ENCODE measurements around the gene KRTDAP. TPM values are rescaled to one million over a fixed set of nuclear protein-coding genes. Genes with fewer than 3 reads are reported as not detected.

Gene KRTDAP
- total and polyA plus RNA-seq, 9 of the 15 experiments (the other 6 are each of a cell fraction or from before 2014, with no cell fraction given): not detected

DNA sequence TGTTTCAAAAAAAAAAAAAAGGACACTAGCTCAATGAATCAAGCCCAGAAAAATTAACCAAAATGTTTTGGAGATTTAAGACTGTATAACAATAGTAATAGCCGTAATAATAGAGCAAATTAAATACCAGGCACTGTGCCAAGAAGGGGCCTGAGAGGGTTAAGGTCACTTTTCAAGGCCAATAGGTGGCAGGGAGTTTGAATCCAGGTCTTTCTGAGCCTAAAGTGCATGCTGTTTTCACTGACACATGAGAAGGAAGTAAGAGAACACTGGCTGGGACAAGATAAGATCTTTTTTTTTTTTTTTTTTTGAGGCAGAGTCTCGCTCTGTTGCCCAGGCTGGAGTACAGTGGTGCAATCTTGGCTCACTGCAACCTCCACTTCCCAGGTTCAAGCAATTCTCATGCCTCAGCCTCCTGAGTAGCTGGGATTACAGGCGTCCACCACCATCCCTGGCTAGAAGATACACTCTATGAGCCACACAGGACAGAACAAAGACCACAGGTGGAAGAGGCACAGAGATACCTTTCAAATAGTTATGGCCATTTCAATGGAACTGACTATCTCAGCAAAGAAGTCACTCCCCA lies 34.6 kb downstream of the KRTDAP start (continued):
- TF ChIP-seq ZNF395 (CRISPR knock-in tag; IDR thresholded peaks at IDR 0.05) (no peak), CTCFL (IDR thresholded peaks at IDR 0.05; ENCODE audit: borderline replicate concordance, insufficient read depth, low read depth, low read length, poor library complexity, severe bottlenecking) (no peak), ZKSCAN3 (CRISPR knock-in tag; IDR thresholded peaks at IDR 0.05) (no peak)

DNA sequence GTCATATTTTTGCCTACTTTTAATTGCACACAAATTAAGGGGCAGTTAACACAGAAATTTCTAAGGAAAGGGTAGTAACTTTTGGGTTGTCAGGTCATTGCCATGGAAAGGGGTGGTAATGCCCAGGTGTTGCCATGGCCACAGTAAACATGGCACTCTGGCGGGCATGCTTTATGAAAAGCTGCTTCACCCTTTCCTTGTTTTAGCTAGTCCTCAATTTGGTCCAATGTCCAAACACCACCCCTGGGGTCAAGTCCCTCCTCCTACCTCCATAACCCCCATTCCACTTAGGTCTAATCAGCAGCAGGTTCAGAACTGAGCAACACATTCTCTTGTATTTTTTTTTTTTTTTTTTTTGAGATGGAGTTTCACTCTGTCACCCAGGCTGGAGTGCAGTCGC lies 35.6 kb downstream of the KRTDAP start:
- in situ Hi-C loops (cut with MboI) (no loop called here), intact Hi-C loops (cut with micrococcal nuclease) (no loop called here)
- no peaks in the 10 kb centered on the region for H3K79me2 ChIP-seq (ENCODE audit: control insufficient read depth, insufficient read depth, low read length)
- no peaks in the 10 kb centered on the region for H3K9me3 ChIP-seq (replicated peaks; ENCODE audit: control insufficient read depth, insufficient read depth, low read depth, low read length)
- FAIRE-seq: no peak
- no peak overlapping the region for H2AFZ ChIP-seq (ENCODE audit: low read depth, low read length)
- H3K36me3 ChIP-seq (ENCODE audit: control insufficient read depth, insufficient read depth, low read length): no peaks in the 10 kb centered on the region
- no peaks in the 10 kb centered on the region for H3K9me1 ChIP-seq (ENCODE audit: control insufficient read depth, insufficient read depth, low read length)
- no peak overlapping the region for H3K4me2 ChIP-seq (ENCODE audit: insufficient read depth, low read length)
- POLR2A ChIA-PET: interaction anchor here (0.7 to 1.5 kb wide), 2 partner anchors 13 to 32 kb away, joined by 3 read pairs; no protein-coding TSS in a partner anchor
- H4K20me1 ChIP-seq (replicated peaks; ENCODE audit: control insufficient read depth, insufficient read depth, low read length): no peaks in the 10 kb centered on the region
- 6% methylated on average over 1 of the region's 2 CpGs for WGBS (ENCODE audit: insufficient coverage, low coverage, missing lambda C conversion rate)
- no peak overlapping the region for H3K9ac ChIP-seq (ENCODE audit: insufficient read depth in 1 of 2, low read depth in 2 of 2, low read length in 2 of 2)
- peaks cover 0 to 7% of the 10 kb centered on the region in 2 experiments; a peak in 1 of 5 replicates for H3K4me1 ChIP-seq (replicated peaks in 1 of 2; ENCODE audit: control insufficient read depth in 2 of 2, insufficient read depth in 2 of 2, low read length in 2 of 2)
- no peak overlapping the region for H3K27ac ChIP-seq (ENCODE audit: extremely low read depth, low read depth, low read length)
- DNase-seq (ENCODE audit: extremely low read depth in 1 of 4, low spot score in 3 of 4): no peak
- no peak for ATAC-seq
- CTCF ChIA-PET (ENCODE audit: low intra/inter-chr PET ratio): no interaction called here
- peaks cover 22 to 39% of the 10 kb centered on the region in 2 experiments for H3K27me3 ChIP-seq (ENCODE audit: control insufficient read depth in 2 of 2, insufficient read depth in 2 of 2, low read length in 2 of 2)
- BruUV-seq (replicated peaks): no TSS peak
- H3K4me3 ChIP-seq: no peak overlapping the region
- TF ChIP-seq, protein P1, sequence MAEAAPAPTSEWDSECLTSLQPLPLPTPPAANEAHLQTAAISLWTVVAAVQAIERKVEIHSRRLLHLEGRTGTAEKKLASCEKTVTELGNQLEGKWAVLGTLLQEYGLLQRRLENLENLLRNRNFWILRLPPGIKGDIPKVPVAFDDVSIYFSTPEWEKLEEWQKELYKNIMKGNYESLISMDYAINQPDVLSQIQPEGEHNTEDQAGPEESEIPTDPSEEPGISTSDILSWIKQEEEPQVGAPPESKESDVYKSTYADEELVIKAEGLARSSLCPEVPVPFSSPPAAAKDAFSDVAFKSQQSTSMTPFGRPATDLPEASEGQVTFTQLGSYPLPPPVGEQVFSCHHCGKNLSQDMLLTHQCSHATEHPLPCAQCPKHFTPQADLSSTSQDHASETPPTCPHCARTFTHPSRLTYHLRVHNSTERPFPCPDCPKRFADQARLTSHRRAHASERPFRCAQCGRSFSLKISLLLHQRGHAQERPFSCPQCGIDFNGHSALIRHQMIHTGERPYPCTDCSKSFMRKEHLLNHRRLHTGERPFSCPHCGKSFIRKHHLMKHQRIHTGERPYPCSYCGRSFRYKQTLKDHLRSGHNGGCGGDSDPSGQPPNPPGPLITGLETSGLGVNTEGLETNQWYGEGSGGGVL (CRISPR knock-in tag; IDR thresholded peaks at IDR 0.05): no peak
- TF ChIP-seq MCM5 (IDR thresholded peaks at IDR 0.05; ENCODE audit: low read depth): no peak
- TF ChIP-seq, protein P2, sequence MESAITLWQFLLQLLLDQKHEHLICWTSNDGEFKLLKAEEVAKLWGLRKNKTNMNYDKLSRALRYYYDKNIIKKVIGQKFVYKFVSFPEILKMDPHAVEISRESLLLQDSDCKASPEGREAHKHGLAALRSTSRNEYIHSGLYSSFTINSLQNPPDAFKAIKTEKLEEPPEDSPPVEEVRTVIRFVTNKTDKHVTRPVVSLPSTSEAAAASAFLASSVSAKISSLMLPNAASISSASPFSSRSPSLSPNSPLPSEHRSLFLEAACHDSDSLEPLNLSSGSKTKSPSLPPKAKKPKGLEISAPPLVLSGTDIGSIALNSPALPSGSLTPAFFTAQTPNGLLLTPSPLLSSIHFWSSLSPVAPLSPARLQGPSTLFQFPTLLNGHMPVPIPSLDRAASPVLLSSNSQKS (CRISPR knock-in tag; IDR thresholded peaks at IDR 0.05): no peak
- TF ChIP-seq NR2F6 (CRISPR knock-in tag; IDR thresholded peaks at IDR 0.05): no peak
- no peak for TF ChIP-seq HNRNPLL (IDR thresholded peaks at IDR 0.05; ENCODE audit: low read depth, low read length, poor library complexity, severe bottlenecking)
- TF ChIP-seq ARHGAP35 (IDR thresholded peaks at IDR 0.05; ENCODE audit: partially characterized antibody): no peak
- TF ChIP-seq FIP1L1 (IDR thresholded peaks at IDR 0.05; ENCODE audit: low read depth, low read length, poor library complexity, severe bottlenecking): no peak
- no peak for TF ChIP-seq ATF2 (CRISPR knock-in tag; IDR thresholded peaks at IDR 0.05)
- TF ChIP-seq MXI1 (IDR thresholded peaks at IDR 0.05; ENCODE audit: low read depth, low read length): no peak

Measured in K562 (cell line).